GM12891 (cell line): ENCODE data around the gene MANF.

Source experiments
- POLR2AphosphoS5 ChIP-seq: IDR thresholded peaks from 2 replicates; pipeline ENCODE4 v1.6.1; 2011; ENCODE audit warnings: low read depth, low read length, control low read depth
- TAF1 ChIP-seq: IDR thresholded peaks from 2 replicates; pipeline ENCODE4 v1.6.1; 2011; ENCODE audit warnings: low read depth, low read length, control low read depth

- TF ChIP-seq POLR2AphosphoS5 = no peak
- no peak for TF ChIP-seq TAF1
These were observed 18.6 kb downstream of the MANF start for GRCh38 chr3:51403675-51404074.
